Activated CD8-positive, alpha-beta memory T cell treated with anti-CD3 and anti-CD28 coated beads for 48 hours (primary cell): ENCODE results near the gene WDR48.
"Not testable (repeated sequence)": the region's sequence is repeated elsewhere in the genome, so short reads cannot be mapped to it uniquely, and the experiment has no call there.

Experiments used
- DNase-seq, 3 experiments: peaks; one replicate each; pipeline ENCODE4 v3.0.0-alpha.2; 2020; ENCODE audit warnings: low read depth in 2 of 3, low spot score in 2 of 3

Gene WDR48

GRCh38 chr3:39051649-39052561, at the start of gene WDR48, which contains the start of gene SCN11A:
Gene WDR48 (plus strand): TSS chr3:39052016. CDS start chr3:39052026, 10 bp downstream.
Gene SCN11A (minus strand): TSS chr3:39051944. CDS start chr3:38950362, 101,582 bp downstream.
- peak; percentile 75 to 81 (median 81) for DNase-seq

DNA sequence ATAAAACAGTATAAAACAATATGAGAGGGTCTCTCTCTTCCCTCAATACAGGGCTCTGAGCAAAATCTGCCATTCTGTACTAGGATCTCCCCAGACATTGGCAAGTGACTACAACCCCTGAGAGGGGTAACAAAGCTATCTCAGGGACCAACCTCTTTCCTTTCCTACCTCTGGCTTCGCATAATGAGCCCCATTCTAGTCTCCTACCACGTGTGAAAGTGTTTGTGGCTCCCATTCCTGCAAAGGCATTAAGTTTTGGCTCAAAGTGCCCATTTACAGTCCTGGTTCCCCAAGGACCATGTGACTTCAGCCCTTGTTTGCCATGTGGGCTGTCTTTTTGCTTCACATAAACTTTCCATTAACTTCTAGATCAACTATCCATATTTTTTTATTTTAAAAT, 46.5 kb upstream of the WDR48 start:
- DNase-seq: no peak

DNA sequence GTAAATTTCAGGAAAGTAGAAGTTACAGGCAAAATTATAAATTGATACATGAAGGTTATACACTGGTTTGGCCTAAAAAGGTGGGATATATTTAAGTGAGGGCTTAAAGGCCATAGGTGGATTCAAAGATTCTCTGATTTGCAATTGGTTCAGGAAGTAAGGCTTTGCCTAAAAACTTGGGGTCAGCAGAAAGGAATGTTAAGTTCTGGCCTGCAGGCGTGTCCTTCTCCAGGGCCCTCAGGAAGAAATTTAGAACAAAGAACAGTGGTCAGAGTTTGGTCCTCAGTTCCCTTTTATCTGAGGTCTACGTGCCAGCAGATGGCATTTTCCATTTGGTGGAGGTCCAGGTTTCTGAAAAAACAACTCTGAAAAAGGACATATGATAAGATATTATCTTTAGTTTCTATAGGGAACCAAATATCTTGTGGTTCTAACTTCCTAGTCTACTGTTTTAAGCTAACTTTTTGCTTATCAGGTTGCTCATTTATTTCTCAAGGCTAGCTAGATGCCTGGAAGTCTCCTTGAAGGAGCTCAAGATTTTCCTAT, 40.6 kb upstream of the WDR48 start:
- no peak for DNase-seq

DNA sequence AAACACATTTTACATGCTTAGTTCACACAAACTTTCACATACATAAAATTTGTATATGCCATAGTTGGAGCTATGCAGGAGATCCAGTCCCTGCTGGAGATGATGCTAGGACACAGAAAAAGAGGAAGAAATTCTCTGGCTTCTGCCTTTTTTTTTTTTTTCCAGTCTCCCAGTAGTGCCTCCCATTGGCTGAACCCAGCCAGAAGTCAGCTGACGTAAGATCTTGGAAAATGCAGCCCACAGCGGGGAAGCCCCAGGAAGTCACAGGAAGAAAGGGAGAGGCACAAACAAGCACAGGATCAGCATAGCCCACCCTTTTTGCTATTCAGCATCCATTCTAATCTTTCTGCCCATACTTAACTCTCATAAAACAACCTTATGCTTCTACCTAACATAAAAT, 38.5 kb upstream of the WDR48 start:
- DNase-seq: no peak

DNA sequence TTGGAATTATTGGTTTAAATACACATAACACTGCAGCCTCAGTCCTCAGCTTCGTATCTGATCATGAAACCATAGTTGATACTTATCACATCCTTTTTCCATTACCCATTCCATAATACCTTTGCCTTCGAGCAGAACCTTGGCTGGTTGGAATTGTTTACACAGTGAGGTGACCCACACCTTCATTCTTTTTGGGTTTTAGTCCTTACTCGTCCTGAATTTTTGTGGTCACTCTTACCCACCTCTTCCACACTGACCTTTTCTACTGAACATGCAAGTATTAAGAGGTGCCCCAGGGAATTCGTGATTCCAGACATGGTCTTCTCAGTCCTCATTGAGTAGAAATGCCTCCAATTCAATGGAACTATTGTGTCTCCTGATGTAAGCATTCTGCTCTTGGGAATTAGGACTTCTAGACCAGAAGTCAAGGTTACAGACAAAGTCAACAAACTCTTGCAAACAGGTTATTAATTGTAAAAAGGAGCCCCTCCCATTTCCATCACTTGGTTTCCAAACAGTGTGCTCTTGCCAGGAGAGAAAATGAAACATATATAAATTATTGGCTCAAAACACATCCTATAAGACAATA, 37.8 kb upstream of the WDR48 start:
- no peak for DNase-seq

DNA sequence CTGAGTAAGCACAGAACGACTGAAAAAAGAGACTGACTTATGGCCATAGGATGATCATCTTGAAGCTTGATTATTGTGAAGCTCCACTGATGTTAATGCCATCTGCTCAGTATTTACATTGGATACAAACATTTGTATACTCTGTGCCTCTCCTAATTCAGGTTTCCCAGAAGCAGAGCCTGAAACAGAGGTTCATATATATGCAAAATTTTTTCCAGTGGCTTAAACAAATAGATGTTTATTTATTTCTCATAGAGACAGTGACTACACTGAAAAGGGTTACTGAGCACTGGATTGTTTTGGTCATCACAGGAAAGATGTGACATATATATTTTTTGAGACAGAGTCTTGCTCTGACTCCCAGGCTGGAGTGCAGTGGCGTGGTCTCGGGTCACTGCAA, 36.4 kb upstream of the WDR48 start:
- no peak for DNase-seq

GRCh38 chr3:39019299-39019698, 32.5 kb upstream of the WDR48 start:
- DNase-seq: no peak

GRCh38 chr3:39021029-39021428, 30.8 kb upstream of the WDR48 start:
- DNase-seq: no peak

DNA sequence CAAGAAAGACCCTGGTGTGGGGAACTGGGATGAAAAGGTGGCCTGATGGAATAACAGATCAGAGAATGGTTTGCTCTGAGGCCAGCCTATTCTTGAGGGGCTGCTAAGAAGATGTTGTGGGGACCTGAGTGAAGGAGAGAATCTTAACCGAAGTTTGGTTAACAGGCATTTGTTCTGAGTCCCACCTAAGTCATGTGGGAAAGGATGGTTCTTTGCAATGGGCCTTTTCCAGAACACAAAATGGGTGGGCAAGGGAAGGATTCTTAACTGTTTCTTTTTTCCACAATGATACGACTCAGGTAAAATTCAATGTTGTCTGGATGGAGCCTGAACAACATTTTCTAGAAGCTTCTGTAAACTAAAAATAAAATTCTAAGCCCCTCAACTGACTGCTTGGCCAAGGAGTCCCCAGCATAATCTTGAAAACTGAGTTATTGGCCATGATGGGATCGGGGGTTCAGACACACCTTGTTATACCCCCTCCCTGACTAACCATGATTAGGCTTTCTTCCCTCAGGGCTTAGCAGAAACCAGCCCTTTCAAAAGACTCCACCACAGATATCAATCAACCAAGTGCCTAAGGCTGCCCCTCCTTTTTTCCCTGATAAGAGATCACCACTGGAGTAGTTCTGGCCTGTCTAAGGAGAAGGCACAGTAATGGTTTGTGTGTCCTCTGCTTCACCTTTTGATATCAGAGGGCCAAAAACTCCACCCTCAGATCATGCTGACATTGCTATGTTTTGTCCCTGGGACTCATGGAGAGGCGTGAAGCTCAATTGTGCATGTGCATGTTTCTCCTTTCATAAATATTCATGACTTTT, 30.1 kb upstream of the WDR48 start:
- DNase-seq: no peak

- DNase-seq: no peak
Measured at GRCh38 chr3:39022286-39022630, 29.6 kb upstream of the WDR48 start.

DNA sequence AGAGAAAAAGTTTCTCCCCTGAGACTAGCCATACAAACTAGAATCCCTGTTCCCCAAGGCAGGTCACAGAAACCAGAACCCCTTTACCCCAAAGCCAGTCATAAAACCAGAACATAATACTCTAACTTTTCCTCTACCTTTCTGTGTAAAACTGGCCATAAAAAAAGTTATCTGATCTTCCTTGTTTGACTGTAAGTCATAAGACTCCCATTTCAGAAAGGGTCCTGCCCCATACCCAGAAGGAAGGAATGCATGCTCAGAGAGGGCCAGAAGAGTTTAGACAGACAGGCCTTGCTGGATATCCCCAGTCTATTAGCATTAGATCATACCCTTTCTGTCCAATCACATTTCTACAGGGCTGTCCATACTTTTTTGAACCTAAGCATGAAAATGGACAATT, 27.3 kb upstream of the WDR48 start:
- DNase-seq: no peak

DNA sequence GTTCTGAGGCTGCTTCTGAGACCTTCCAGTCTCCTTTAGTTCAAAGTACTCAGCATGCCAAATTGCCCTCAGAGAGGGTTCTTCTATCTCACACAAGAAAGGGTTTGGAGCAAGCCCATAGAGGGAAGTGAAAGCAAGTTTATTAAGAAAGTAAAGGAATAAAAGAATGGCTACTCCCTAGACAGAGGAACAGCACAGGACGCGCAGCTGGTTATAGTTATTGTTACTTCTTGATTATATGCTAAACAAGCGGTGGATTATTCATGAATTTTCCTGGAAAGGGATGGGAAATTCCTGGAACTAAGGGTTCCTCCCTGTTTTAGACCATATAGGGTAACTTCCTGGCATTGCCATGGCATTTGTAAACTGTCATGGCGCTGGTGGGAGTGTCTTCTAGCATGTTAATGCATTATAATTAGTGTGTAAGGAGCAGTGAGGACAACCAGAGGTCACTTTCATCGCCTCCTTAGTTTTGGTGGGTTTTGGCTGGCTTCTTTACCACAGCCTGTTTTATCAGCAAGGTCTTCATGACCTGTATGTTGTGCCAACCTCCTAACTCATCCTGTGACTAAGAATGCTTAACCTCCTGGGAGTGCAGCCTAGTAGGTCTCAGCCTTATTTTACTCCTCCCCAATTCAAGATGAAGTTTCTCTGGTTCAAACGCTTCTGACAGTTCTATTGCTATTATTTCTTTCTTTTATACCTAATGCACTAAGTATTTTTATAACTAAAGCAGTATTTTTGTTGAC, 26.4 kb upstream of the WDR48 start:
- DNase-seq: no peak

GRCh38 chr3:39028546-39028945, 23.3 kb upstream of the WDR48 start:
- no peak for DNase-seq

GRCh38 chr3:39029556-39029955, 22.3 kb upstream of the WDR48 start:
- no peak for DNase-seq

DNA sequence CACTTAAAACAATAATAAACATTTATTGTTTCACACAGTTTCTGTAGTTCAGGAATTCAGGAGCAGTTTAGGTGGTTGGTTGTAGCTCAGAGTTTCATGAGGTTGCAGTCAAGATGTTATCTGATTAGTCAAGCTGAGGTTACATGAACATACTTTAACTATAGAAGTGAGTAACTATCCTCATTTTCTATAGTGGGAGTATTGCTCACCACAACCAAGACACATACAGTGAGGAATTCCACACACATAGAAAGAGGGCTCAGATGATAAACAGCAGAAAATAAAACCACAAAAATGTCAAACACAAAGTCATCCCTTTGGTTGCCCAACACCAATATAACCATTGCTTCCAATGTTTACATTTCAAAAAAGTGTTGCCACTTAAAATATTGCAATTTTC, 13.7 kb upstream of the WDR48 start:
- DNase-seq: no peak

DNA sequence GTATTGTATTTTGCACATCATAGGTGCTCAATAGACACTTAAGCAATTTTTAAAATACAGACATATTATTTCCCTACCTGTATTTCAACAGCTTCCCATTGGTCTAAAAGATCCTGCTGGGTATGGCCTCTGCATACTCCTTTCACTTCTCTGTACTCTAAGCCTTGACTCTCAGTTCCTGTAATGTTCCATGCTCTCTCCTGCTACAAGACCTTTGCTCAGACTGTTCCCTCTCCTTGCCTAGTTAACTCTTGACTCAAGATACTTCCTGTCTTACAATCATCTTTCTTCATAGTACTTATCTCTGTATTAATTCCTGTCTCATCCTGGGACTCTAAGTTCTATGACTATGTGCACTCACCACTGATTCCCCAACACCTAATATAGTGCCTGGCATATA, 1.8 kb upstream of the WDR48 start:
- DNase-seq: no peak

DNA sequence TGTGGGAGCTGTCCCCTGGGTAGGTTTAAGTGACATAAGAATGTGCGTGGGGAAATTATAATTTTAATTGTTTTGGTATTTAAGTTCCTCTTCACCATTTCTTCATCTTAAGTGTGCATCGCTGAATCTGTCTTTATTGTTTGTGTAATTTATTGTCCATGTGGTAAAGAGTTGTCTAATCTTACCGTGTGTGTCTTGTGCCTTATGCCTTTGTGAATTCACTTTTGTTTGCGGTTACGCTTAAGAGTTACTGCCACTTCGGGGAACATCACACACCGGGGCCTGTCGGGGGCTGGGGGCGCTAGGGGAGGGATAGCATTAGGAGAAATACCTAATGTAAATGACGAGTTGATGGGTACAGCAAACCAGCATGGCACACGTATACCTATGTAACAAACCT, 767 bp downstream of the WDR48 start:
- no peak for DNase-seq

- no peak for DNase-seq
Measured at GRCh38 chr3:39053696-39054095, 1.9 kb downstream of the WDR48 start.

DNA sequence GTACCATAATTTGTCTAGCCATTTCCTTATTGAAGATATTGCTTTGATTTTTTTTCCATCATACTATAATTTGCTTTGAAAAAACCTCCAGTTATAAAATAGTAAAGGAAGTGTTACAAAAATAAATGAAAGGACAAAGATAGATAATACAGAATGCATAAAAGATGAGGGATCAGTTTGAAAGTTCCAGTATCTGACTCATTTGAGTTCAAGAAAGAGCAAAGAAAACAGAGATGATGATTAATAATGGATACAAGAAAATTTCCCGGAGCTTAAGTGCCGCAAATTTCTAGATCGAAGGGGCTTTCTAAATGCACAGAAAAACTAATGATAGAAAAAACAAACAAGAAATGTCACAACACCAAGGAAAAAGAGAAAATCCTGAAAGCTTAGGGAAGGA, 4.3 kb downstream of the WDR48 start:
- DNase-seq: no peak

DNA sequence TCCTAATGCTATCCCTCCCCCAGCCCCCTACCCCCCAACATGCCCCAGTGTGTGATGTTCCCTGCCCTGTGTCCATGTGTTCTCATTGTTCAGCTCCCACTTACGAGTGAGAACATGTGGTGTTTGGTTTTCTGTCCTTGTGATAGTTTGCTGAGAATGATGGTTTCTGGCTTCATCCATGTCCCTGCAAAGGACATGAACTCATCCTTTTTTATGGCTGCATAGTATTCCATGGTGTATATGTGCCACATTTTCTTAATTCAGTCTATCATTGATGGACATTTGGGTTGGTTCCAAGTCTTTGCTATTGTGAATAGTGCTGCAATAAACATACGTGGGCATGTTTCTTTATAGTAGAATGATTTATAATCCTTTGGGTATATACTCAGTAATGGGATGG, 9.4 kb downstream of the WDR48 start:
- DNase-seq: not testable (repeated sequence)

- DNase-seq: no peak
Measured at GRCh38 chr3:39062180-39062579, 10.4 kb downstream of the WDR48 start.
